ENCODE results near the gene ASF1B.

Gene ASF1B

GRCh38 chr19:14138576-14139265 is 2.3 kb upstream of the ASF1B start:
- no peak for DNase-seq (ENCODE audit: low read depth)

GRCh38 chr19:14135985-14136508 is 342 bp downstream of the ASF1B start:
- DNase-seq (ENCODE audit: low read depth) = no peak

- no peak for DNase-seq (ENCODE audit: low read depth)
Measured at GRCh38 chr19:14135355-14135754, 1.0 kb downstream of the ASF1B start.

GRCh38 chr19:14127929-14128509 is 8.4 kb downstream of the ASF1B start:
- DNase-seq (ENCODE audit: low read depth) = no peak

GRCh38 chr19:14127176-14127575 is 9.2 kb downstream of the ASF1B start:
- no peak for DNase-seq (ENCODE audit: low read depth)

GRCh38 chr19:14122924-14123323 is 13.5 kb downstream of the ASF1B start:
- no peak for DNase-seq (ENCODE audit: low read depth)

GRCh38 chr19:14120497-14120780 is 15.9 kb downstream of the ASF1B start:
- no peak for DNase-seq (ENCODE audit: low read depth)

- DNase-seq (ENCODE audit: low read depth) = no peak
Measured at GRCh38 chr19:14119644-14120496, 16.5 kb downstream of the ASF1B start.

- DNase-seq (ENCODE audit: low read depth) = no peak
Measured at GRCh38 chr19:14119146-14119545, 17.2 kb downstream of the ASF1B start.

GRCh38 chr19:14118165-14119051 is 18.0 kb downstream of the ASF1B start:
- no peak for DNase-seq (ENCODE audit: low read depth)

GRCh38 chr19:14117668-14118164 is 18.7 kb downstream of the ASF1B start, which contains the start of gene PRKACA:
PRKACA (minus strand) TSS chr19:14117762; CDS start chr19:14117547, 215 bp downstream.
- DNase-seq (ENCODE audit: low read depth) = peak; percentile 95

GRCh38 chr19:14116918-14117578 is 19.3 kb downstream of the ASF1B start:
- no peak for DNase-seq (ENCODE audit: low read depth)

GRCh38 chr19:14116525-14116917 is 19.9 kb downstream of the ASF1B start:
- no peak for DNase-seq (ENCODE audit: low read depth)

GRCh38 chr19:14115756-14116155 is 20.6 kb downstream of the ASF1B start:
- DNase-seq (ENCODE audit: low read depth) = no peak

- peak; percentile 74 for DNase-seq (ENCODE audit: low read depth)
Measured at GRCh38 chr19:14114854-14115253, 21.5 kb downstream of the ASF1B start.

- DNase-seq (ENCODE audit: low read depth) = no peak
Measured at GRCh38 chr19:14114439-14114838, 21.9 kb downstream of the ASF1B start.

GRCh38 chr19:14113762-14114414 is 22.5 kb downstream of the ASF1B start:
- peak; percentile 98 for DNase-seq (ENCODE audit: low read depth)

- no peak for DNase-seq (ENCODE audit: low read depth)
Measured at GRCh38 chr19:14112809-14113385, 23.5 kb downstream of the ASF1B start.

GRCh38 chr19:14112051-14112808 is 24.2 kb downstream of the ASF1B start:
- no peak for DNase-seq (ENCODE audit: low read depth)
